NCI-H524 (cell line): ENCODE measurements around the gene WDFY3.

Experiments used
- DNase-seq, 2 experiments: peaks; one replicate each; lab custom pipeline; 2025; lab: John Stamatoyannopoulos, UW

Gene WDFY3, protein sequence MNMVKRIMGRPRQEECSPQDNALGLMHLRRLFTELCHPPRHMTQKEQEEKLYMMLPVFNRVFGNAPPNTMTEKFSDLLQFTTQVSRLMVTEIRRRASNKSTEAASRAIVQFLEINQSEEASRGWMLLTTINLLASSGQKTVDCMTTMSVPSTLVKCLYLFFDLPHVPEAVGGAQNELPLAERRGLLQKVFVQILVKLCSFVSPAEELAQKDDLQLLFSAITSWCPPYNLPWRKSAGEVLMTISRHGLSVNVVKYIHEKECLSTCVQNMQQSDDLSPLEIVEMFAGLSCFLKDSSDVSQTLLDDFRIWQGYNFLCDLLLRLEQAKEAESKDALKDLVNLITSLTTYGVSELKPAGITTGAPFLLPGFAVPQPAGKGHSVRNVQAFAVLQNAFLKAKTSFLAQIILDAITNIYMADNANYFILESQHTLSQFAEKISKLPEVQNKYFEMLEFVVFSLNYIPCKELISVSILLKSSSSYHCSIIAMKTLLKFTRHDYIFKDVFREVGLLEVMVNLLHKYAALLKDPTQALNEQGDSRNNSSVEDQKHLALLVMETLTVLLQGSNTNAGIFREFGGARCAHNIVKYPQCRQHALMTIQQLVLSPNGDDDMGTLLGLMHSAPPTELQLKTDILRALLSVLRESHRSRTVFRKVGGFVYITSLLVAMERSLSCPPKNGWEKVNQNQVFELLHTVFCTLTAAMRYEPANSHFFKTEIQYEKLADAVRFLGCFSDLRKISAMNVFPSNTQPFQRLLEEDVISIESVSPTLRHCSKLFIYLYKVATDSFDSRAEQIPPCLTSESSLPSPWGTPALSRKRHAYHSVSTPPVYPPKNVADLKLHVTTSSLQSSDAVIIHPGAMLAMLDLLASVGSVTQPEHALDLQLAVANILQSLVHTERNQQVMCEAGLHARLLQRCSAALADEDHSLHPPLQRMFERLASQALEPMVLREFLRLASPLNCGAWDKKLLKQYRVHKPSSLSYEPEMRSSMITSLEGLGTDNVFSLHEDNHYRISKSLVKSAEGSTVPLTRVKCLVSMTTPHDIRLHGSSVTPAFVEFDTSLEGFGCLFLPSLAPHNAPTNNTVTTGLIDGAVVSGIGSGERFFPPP (N-terminal part only)

DNA sequence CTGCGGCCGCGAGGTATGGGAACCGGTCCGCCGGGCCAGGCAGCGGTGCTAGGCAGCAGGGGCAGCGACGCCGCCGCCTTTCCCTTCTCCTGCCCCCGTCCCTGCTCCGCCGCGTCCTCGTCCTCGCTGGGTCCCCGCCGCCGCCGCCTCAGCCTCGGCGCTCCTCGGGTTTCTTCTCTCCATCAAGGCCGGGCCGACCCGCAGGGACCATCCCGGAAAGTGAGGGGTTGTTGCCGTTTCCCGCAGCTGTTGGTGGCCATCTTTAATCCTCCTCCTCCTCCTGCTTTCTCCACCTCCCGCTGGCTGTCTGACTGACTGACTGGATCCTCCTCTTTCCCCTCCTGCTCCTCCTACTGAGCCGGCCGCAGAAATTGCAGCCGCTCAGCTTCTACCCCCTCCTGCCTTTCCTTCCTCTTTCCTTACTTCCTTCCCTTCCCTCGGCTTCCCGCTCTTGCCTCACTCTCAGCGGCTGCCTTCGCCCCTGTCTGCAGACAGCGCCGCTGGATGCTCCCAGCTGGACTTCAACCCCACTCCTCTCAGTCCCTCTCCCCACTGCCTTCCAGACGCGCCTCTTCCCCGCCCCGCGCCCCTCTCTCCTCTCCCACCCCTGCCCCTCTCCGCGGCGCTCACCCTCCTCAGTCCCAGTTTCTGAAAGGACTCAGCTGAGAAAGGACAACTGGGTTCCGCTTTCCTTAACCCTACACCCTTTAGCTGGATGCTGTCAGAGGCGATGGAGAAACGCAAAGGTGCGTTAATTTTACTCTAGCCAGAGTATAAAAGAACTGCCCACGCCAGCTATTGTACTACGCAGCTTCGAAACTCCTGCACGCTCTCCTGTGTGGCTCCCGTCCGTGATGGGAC, at the start of gene WDFY3:
WDFY3 (minus strand) TSS at position 309 of the 861 bp plus-strand sequence. CDS start 106,099 bp downstream, outside the sequence.
- peak; percentile 69 to 73 for DNase-seq

DNA sequence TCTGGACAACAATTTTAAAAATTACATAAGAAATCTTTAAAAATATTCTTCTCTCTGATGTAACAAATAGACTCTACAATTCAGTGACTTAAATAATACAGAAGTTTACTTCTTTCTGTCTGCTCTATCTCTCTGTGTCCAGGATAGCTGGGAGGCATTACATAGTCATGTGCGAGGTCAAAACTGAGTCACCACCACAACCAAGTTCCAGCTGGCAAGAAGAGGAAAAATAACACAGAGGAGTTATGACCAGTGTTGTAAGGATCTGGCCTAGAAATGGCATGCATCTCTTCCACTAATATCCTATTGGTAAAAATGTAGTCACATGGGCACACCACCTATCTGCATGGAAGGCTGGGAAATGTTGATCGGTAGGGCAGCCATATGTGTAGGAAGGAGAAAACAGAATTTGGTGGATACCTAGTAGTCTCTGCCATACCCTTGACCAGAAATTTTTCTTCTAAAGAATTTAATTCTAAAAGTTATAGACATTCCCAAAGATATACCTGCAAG, 39.4 kb upstream of the WDFY3 start:
- DNase-seq: no peak

DNA sequence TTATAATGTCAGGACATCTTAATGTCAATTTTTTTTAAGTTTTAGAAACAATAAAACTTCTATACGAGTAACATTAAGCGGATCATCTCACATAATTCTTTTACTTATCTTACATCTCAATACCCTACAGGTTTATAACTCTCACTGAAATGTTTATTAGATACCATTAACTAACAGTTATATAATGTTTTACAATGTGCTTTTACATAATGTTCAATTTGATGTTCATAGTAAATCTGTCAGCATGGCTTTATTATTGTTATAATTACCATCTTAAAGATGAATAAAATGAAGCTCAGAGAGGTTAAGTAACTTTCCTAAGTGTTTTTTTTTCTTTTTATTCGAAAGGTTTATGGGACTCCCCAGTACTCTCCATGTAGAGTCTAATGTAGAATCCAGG, 33.9 kb upstream of the WDFY3 start:
- no peak for DNase-seq

DNA sequence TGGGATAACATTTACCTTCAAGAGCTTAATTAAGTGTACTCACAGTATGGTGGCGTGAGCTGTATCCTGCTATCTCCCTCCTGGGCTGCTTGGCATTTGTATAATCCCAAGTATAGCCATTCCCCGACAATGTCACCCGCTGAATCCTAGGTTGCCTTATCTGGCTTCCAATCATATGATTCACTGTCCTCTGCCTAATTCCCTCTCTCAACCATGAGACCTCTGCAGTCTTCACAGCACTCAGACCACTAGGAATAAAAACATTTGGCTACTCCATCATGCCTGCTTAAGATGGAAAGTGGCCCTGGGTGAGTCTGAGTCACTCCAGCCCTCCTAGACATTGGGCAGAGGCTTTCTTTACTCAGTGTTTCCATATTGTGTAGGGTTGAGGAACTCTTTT, 28.9 kb upstream of the WDFY3 start:
- DNase-seq: no peak

DNA sequence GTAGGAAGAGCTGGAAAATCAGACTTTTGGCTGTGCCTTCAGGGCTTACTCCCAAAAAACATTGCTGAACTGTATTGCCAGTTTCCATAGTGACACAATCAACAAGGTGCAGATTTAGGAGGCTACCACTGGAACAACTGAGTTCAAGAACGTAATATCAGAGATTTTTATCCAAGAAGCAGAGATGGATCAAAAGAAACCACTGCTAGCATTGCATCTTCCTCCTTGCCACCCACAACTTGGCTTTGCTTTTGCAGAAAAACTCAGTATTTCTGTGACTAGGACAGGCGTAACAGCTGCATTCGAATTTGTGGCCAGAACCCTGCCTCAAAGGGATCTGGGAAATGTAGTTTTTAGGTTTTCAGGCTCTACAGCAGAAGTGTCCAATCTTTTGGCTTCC, 27.8 kb upstream of the WDFY3 start:
- no peak for DNase-seq

DNA sequence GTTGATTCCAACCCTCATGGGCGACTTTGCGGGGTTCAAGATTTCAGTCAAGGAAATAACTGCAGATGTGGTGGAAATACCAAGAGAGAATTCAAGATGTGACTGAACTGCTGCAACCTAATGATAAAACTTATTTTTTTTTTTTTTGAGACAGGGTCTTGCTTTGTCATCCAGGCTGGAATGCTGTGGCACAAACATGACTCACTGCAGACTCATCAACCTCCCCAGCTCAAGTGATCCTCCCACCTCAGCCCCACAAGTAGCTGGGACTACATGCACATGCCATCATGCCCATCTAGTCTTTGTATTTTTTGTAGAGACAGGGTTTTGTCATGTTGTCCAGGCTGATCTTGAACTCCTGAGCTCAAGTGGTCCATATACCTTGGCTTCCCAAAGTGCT, 19.5 kb upstream of the WDFY3 start:
- DNase-seq: no peak

DNA sequence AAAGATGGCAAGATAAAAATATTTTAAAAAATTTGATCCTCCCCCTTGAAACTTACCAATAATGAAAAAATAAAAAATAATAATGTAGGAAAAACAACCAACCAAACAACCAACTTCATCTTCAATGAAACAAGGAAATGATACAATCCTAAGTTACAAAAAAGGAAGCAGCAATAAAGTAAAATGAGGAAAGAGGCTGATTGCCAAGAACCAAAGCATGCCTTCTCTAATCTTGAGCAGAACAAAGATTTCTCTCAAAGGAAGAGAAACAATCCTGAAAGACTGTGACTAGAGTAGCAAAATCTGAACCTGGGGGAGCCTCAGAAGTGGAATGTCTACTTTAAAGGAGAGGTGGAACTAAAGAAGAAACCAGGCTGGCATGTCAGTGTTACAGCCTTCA, 10.9 kb upstream of the WDFY3 start:
- no peak for DNase-seq

DNA sequence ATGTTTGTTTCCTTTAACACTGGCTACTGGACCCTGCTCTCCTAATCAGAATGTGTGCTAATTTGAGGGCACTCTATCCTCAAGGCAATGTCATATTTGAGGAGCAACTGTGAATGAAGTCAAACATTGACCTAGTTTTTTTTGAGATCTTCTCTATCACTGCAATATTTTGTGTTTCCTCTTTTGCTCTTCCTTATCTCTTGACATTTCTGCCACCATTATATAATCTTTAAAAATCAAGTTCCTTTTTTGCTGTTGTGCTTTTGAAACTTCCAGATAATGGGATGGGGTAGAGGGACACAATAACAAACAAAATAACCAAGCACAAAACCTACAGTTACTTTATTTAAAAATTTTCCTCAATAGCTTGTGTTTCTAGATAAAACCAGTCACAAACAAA, 7.4 kb upstream of the WDFY3 start:
- DNase-seq: no peak

DNA sequence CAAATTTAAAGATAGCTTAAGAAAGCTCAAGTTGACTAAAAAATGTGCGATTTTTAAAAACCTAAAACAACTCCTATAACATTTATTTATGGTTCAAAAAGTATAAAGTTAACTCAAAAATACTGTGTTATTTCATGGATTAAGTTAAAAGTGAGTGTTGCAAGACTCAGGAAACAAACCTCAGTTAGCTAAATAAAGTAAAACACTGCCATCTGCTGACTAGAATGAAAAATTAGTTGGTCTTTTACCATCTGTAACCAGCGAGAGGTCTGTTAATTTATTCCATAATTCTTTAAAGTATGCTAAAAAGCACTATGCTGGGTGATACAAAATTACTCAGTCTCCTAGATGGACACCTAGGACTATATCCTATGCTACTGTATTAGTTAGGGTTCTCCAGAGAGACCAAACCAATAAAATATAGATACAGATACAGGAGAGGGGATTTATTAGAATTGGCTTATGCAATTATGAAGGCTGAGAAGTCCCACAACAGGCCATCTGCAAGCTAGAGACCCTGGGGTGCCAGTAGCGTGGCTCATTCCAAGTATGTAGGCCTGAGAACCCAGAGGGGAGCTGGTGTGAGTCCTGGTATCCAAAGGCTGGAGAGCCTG, 4.9 kb upstream of the WDFY3 start:
- DNase-seq: peak; percentile 6 to 40

DNA sequence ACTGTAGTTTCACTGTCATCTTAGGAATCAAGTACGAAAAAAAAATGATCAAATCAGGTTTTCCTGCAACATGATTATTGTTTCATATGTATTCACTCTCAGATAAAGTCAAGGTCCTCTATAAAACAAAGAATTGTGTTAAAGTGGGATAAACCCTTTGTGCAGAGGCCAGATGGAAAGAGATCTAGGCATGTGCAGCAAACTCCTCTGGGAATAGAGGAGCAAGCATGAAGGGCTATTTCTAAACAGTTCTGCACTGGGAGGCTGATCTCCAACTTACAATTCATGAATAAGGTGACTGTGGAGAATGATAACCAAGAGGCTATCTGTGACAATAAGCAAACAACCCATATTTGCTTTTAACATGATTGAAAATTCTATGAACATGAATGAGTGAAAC, 2.4 kb upstream of the WDFY3 start:
- peak; percentile 19 to 74 for DNase-seq

DNA sequence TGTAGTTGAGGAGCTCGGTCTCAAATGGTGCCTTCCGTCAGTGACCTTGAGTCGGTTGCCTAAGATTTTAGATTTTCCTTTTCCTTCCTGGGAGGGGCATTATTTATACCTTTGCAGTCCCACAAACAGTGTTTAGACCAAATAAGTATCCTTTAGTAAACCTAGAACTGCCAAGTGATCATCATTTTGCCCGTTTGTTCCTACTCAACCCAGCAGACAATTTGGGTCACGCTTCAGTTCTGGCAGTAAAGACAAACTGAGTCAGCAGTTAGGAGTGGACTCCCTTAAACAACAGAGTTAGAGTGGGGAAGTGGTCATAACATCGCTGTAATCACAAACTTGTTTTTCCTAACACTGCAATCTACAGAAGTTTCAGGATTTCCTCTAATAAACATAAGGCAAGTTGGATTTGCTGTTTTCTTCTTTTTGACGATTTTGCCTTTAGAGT, 777 bp upstream of the WDFY3 start:
- peak in 1 of 2 experiments; percentile 27 for DNase-seq

DNA sequence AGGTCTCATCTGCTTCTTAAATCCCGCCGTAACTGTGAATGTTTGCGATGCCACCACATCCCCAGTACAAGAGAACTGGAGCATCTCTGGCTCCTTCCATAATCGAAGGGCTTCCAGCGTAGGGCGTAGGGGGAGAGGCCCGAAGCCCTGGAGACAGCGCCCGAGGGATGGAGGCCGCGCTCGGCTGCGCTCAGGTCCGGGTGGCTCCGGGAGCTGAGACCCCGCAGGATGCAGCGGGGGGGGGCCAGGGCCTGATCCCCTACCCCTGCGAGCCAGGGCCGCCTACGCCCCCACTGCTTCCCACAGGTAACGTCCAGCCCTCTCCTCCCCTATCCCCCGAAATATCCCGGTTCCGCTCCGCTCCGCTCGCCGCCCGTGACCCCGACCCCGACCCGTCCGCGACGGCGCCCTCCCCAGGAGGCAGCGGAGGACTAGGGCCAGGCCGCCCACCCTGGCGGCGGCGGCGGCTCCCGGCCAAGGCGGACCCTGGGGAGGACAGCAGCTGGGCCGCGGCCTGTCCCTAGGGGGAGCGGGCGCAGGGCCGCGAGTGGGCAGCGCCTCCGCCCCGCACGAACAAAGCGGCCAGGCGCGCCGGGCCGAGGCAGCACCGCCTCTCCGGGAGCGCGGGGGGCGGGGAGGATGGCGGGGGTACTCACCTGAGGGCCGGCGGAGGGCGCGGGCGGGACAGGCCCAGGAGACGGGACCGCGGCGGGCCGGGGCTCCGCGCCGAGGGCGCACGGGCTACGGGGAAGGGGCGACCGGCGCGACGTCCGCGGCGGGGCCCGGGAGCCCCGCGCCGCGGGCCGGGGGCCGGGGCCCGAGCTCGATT, 723 bp downstream of the WDFY3 start:
- peak in 1 of 2 experiments; percentile 48 for DNase-seq

DNA sequence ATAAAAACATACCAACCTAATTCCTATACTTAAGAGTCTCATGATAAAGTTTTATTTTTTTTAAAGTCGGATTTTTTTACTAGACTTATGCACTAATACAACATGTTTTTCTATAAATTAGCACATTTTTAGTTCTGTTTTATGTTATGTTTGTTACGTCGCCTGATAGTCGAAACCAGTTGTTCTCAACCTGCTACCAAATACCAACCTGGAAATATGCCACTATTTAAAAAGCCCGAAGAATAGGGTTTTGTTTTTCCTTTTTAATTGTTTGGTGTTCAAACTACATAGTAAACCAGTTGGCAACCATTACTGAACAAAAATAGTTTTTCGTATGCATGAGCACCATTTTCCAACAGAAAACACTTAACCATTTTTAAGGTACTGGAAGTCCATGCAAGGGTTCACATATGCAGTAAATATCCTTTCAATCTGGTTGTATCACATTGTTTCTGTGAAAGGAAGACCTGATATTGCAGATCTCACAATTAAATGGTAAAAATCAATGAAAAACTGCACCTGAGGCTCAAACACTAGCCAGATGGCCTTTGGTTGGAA, 1.4 kb downstream of the WDFY3 start:
- no peak for DNase-seq

DNA sequence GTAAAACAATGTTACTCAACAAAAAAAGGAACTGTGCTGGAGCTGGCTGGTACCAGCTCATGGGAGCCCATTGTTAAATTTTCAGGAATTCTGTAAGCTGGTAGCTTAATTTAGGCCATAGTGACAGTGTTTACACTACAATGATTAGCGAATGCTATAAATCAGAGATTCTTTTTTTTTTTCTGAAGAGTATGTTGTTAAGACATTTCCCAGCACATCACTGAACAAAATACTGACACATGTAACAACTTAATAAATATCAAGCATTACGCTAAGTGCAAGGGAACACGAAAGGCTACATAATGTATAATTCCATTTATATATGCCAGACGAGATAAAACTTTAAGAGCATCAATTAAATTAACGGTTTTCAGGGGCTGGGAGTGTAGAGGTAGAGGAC, 4.4 kb downstream of the WDFY3 start:
- no peak for DNase-seq

DNA sequence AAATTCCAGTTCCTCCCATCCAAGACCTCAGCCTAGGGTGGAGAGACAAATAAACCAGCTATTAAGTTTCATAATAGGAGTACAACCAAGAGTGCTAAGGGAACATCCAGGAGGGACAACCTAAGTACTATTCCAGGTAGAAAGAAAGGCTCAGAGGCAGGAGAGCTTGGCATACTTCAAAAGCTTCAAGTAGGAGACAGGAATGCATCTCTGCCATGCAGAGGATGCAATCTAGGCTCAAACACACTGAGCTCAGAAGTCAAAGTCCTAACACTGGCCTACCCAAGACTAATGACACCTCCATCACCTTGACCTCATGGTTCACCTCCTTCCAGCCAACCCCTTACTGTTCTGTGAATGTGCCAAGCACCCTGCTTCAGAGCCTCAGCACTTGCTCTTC, 8.1 kb downstream of the WDFY3 start:
- no peak for DNase-seq

DNA sequence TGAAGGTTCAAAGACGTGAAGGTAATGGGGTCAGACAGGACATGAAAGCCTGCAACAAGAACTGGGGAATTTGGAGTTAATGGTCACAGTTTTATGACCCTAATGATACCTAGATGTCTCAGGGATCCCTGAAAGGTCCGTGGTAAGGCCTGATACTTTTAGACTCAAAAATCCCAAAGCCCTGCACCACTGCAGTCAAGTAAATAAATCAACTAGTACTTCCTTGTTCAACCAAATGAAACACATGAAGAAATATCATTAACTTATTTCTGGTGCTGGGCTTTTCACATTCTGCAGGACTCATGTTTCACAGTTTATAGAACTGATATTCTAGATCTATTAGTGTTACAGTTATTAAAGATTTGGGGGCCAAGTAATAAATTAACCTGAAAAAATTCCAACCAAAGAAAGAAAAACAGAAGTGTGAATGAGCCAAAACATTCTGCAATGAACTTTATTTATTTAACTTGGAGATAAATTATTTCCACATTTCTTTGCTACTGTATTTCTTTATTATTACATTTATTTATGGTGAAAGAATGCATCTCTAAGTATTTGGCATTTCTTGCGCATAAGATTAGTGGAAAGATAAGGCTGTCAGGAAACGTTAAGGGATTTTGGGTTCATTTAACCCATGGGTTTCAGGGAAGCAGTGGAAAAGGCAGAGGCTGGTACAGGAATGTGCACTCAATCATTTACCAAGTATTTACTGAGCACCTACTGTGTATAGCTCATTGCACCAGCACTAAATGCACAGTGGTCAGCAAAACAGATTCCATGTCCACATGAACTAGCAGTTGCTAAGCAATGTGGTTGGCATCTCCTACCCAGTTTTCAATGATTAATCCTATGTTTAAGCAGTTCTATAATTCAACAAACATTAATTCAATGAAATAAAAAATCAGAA, 8.7 kb downstream of the WDFY3 start:
- no peak for DNase-seq

DNA sequence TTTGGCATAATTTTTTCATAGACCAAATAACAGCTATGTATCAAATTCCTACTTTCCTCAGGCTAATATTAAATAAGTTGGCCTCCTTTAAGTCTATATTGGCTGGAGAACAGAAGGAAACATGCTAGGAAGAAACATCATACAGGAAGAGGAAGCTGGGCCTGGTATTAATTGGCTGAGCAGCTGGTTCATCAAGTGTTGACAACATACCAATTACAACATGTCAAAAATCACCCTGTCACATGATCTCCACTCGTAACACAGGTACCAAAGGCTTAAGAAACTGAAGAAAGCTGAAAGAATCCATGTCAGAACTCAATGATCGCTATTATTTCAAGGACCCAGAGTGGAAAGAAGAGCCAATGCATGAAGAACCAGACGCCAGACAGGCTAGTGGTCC, 10.5 kb downstream of the WDFY3 start:
- peak; percentile 71 to 77 for DNase-seq

DNA sequence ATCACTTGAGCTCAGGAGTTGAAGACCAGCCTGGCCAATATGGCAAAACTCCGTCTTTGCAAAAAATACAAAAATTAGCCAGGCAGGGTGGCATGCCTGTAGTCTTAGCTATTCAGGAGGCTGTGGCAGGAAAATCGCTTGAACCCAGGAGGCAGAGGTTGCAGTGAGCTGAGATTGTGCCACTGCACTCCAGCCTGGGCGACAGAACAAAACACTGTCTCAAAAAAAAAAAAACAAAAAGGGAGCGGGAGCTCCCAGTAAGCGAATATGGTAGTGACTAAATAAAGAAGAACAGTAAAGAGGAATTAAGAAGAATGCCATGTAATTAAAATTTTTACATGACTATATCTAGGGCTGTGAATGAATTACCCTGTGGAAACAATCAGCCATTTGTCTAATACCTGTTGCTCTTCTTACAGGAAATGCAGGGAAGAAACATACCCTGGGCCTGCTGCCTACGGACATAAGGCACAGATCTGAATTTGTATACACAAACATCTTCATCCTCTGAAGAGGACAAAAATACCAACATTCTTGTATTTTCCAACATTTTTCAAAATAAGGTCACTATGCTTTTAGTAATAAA, 11.4 kb downstream of the WDFY3 start:
- DNase-seq: no peak
